ENCODE data around the gene SFRP2. TPM values are rescaled to one million over a fixed set of nuclear protein-coding genes. Genes with fewer than 3 reads are reported as not detected.

Gene SFRP2
- 42.4 TPM for polyA plus RNA-seq (ENCODE audit: insufficient read length)

- DNase-seq: peak; percentile 48
These were observed at the start of gene SFRP2 for GRCh38 chr4:153788413-153789276. SFRP2 (minus strand) TSS chr4:153789083; CDS start chr4:153788835, 248 bp downstream.

GRCh38 chr4:153838564-153838963, 49.7 kb upstream of the SFRP2 start:
- DNase-seq: no peak

DNA sequence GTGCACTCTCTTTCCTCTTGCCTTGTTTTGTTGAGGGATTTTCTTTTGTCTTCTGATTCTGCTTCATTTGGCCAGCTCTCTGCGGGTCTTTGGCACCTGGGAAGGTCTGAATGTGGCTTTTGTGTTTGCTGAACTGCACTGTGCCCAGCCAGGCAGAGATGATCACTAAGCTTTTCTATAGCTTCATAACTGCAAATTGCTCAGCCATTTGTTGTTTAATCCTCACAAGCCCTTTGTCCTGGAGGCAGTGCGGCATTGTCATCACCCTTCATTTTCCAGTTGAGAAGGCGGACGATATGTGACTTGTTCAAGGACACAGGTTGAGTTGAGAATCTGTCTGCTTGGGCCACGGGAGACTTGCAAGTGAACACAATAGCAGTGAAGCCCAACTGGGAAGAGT, 46.0 kb upstream of the SFRP2 start:
- DNase-seq: no peak

DNA sequence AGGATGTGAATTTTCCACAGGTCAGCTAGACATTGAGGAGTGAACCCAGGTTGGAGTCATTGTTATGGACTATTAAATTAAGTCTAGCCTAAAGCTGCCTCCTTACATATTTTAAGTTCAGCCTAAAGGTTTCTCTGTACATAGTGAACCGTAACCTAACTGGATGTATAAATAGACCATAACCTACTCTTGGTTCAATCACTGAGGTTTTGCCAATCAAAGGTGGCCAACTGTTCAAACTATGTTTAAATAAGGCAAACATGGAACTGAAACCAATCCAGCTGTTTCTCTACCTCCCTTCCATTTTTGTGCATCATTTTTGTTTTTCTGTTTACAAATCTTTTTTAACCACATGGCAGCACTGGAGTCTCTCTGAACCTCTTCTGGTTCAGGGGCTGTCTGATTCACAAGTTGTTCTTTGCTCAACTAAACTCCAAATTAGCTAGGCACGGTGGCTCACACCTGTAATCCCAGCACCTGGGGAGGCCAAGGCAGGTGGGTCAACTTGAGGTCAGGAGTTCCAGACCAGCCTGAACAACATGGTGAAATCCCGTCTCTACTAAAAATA, 43.9 kb upstream of the SFRP2 start:
- no peak for DNase-seq

DNA sequence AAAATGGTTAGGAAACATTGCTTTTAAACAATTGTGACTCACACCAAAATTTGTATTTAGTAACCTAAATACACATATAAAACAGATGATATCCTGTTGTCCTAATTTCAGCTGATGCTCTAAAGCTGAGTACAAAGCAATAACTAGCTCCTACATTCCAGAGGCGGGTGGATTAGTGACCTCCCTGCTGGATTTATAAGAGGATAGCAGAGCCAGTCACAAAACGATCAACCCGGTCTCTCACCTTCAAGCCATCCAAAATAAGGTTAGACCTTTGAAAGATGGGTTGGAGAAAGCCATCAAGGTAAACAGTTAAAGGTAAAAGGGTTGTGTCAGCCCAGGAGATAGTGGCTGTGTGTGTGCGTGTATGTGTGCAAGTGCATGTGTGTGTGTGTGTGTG, 43.2 kb upstream of the SFRP2 start:
- no peak for DNase-seq

DNA sequence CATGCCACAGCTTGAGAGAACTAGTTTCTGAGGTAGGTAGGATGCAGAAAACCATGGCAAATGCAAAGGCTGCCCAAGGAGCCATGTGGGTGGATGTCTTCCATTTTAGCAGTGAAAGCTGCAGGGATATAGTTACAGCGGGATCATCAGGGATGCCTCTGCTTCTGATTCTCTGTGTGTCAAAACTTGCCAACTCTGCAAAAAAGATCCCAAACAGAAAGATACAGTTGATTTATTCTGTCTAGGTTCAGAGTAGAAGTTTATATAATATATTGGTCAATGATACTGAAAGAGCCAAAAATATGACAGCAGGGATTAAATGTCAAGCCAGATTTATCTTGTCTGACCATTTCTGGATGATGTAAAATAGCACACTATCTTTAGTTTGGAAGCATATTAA, 42.4 kb upstream of the SFRP2 start:
- DNase-seq: no peak

GRCh38 chr4:153825691-153826090, 36.8 kb upstream of the SFRP2 start:
- no peak for DNase-seq

DNA sequence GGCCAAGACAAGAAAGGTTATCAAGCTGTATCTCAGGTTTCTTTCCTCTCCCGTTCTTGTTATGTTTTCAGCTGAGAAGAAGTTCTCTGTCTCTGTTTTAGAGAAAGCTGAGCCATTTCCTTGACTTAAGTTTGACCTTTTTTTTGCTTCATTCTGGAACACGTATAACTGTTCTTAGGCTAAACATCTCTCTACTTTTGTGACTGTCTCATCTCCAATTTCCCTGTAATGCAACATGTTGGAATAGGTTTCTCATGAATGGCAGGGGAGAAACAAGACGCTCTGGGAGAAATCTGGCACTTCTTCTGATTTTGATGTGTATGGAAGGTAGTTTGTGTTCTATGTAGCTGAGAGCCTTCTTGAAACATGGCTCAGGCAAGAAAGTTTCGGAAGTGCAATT, 36.2 kb upstream of the SFRP2 start:
- DNase-seq: no peak

GRCh38 chr4:153824501-153824900, 35.6 kb upstream of the SFRP2 start:
- DNase-seq: peak; percentile 18

GRCh38 chr4:153823483-153823882, 34.6 kb upstream of the SFRP2 start:
- no peak for DNase-seq

DNA sequence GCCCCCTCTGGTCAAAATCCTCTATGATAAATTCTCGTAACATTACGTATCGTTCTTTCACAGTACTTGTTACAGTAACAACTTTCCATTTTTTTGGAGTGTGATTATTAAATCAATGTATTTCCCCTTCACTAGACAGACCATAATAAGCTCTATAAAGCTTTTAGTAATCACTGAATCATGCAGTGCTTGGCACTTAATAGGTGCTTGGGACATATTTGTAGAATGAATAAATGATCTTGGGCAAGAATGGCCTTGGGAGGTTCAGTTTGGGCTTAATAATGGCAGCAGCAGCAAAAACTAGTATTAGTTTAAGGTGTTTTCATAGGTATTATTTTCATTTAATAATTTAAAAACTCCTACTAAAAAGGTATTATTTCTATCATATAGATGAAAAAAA, 33.4 kb upstream of the SFRP2 start:
- no peak for DNase-seq

DNA sequence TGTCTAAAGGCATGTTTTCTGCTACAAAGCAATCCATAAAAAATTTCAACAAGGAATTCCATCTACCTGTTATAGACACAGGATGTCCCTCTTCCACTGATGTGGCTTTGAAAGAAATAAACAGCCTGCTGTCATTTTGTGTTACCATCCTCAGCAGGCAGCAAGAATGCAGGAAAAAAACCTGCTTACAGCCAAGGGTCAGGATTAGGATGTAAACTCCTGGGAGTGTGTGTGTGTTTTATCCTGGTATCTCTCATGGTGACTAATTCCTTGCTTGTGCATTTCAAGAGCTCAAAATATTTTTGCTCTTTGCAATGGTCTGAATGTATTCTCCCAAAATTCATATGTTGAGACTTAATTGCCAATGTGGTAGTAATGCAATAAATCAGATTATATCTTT, 28.6 kb upstream of the SFRP2 start:
- no peak for DNase-seq

GRCh38 chr4:153816542-153816941, 27.7 kb upstream of the SFRP2 start:
- DNase-seq: no peak

DNA sequence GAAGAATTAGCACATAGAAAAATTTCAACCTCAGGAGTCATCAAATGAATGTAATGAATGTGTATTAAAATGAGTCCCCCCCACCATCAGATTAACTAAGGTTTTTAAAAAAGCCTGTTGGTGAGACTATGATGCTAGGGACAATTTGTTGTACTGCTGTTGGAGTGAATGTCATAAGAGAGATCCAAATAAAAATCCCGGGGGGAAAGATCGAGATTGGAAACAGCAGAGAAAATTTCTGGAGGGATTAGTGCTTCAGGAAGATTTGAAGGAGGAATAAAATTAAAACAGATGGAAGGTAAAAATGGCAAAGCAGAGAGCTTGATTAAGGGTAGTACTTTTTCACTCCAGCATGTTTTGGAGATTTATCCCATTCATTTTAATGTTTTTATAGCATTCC, 25.9 kb upstream of the SFRP2 start:
- DNase-seq: no peak

GRCh38 chr4:153809916-153810810, 21.3 kb upstream of the SFRP2 start:
- no peak for DNase-seq

DNA sequence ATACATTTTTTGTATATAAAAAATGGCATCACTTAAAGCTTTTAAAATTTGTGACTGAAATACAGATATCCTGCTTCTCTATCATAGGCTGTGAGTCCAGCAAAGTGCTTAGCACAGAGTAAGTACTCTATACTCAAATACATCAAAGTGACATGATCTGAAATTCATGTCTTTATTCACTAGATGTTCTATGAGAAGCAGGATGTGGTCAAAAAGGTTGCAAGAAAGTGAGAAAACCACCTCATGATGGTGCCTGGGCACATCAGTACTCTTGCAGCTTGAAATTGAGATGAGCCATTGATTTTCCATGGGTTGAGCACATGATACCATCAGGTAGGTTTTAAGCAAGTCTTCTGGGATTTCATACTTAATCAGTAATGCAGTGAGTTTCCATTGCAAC, 20.4 kb upstream of the SFRP2 start:
- no peak for DNase-seq

DNA sequence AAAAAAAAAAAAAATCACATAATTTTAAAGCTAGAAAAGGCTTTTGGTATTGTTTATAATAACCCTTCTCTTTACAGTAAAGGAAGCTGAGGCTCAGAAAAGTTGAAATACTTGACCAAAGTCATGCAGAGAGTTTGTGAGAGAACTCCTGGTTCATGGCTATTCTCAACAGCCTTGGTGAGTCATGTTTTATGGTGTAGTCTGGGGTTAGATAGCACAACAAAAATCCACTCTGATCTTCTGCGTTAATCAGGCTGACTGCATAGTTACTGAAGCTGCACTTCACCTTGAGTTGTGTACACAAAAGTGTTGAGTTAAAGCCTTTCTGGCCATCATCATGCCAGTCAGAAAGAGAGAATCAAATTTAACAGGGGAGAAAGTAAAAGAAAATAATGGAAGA, 19.3 kb upstream of the SFRP2 start:
- DNase-seq: no peak

GRCh38 chr4:153806073-153806472, 17.2 kb upstream of the SFRP2 start:
- DNase-seq: no peak

DNA sequence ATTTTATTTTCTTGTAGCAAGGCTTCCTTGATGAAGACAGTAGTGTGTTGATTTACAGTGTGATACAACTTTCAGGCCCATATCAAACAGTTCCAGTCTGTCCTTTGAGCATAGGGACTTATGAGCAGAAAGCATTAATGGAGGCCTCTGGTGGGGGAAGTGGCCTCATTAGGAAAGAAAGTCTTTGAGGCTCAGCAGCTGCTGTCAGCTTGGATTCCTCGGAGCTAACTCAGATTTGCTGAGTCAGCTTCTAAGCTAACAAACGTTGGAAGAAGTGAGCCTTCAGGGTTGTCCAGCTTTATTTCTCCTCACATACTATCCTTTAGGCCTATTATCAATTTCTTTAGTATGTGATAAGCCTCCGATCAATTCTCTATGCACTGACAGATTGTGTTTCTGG, 15.8 kb upstream of the SFRP2 start:
- DNase-seq: no peak

DNA sequence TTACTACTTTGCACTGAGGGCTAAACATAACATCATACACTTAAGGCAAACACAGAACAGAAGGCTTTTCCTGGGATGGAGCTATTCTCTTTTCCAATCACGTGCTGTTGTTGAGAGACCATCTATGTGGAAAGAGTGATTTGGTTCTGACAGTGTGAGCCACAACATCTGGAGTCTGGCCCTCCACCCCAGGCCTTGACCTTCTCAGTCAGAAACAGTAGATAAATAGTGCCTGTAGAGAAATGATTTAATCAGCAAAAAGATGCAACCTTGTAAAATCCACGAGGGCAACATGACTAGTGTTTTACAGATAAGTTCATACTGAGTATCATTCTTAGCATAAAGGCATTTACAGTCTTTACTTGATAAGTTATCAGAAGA, 10.8 kb upstream of the SFRP2 start:
- DNase-seq: no peak

DNA sequence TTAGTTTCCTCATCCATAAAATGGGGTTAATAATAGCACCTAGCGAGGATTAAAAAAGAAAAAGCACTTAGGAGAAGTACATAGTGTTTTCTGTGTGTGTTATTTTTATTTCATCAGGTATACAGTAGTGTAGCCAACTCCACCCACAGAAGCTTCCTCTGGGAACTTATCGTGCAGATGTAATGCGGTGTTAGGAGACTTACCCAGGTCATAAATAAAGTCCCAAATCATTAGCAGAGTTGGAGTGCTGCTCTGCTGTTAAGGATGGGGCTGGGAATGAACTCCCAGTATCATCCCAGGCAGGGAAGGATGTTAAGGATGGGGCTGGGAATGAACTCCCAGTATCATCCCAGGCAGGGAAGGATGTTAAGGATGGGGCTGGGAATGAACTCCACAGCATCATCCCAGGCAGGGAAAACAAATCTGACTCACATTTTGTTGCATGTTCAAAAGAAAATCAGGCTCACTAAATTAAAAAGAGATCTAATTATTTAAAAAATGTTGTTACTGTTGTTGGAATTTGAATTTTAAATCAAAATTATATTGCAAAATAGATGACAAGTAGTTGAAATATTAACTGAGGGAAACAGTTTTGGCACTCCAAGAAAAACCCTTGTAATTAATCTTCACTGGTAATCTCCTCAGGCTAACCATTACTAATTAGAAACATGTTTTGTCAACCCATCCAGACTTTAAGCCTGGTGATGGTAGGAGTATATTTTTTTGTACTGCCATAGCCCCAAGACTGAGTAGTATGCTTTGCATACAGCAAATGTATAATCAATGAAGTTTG, 10.2 kb upstream of the SFRP2 start:
- no peak for DNase-seq

DNA sequence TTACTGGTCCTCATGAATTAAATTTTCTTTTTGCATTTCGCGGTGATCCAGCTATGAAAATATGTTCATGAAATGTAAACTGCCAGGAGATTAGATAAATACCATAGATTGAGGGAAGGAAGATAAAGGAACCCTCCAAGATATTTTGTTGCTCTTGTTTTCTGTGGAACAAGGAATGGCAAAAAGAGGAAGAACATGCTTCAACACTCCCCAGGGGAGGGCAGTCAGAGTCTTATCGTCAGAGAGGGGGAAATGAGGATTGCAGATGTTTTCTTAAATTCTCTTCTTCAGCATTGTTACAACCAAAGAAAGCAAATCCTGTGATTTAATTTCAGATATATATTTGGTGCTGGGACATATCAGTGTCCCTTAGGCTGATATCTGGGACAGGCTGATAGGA, 9.5 kb upstream of the SFRP2 start:
- DNase-seq: no peak

- DNase-seq: no peak
These were observed 5.1 kb upstream of the SFRP2 start for GRCh38 chr4:153794006-153794405.
